LHCN-M2 (cell line): ENCODE measurements around the gene EPHB6. TPM values are rescaled to one million over a fixed set of nuclear protein-coding genes. Genes with fewer than 3 reads are reported as not detected.

Experiments used
- DNase-seq: peaks from one replicate; pipeline ENCODE4 v3.0.0-alpha.2; 2012; ENCODE audit warnings: low read depth
- total RNA-seq: library from RNA; depleted of rRNA; stranded (reverse); fragments of >200 nt; gene quantifications from 2 replicates; pipeline ENCODE4 v1.2.3, GENCODE V29; 2014

EPHB6 gene
- total RNA-seq, 1 experiment from 2014 or later: 0.69 TPM

DNA sequence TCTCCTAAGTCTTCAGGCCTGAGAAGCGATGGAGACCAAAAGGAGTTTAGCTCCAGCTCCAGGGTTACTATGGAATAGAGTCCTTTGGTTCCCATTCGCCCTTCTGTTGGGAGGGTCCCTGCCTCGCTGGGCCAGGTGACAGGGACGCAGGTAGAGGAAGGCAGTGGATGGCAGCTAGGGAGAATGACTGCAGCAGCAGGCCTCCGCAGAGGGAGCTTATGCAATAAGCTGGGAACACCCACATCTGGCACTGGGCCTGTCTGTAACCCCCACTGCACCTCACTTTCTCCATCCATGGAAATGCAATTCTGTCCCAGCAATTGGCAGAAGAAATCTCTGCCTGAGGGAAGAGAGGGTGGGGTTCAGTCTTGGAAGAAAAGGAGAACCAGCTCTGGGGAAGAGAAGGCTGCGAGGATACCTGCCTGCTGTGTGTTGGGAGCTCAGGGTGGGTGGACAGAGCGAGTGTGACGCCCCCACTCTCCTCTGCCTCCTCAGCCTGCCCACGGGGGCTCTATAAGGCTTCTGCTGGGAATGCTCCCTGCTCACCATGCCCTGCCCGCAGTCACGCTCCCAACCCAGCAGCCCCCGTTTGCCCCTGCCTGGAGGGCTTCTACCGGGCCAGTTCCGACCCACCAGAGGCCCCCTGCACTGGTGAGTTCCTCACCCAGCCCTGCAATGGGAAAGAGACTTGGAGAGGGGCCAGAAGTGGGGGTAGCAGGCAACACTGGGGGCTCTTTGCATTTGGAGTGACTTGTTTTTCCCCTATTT, 10.3 kb downstream of the EPHB6 start:
- DNase-seq: no peak

DNA sequence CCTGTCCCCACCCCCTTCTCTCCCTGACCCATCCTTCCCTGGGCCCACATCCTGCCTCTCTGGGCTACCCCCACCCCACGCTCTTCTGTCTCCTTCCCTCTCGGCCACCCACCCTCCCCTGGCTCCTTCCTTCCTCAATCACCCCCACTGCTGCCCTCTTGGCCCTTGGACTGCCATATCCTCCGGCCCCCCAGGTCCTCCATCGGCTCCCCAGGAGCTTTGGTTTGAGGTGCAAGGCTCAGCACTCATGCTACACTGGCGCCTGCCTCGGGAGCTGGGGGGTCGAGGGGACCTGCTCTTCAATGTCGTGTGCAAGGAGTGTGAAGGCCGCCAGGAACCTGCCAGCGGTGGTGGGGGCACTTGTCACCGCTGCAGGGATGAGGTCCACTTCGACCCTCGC, 10.9 kb downstream of the EPHB6 start:
- no peak for DNase-seq

DNA sequence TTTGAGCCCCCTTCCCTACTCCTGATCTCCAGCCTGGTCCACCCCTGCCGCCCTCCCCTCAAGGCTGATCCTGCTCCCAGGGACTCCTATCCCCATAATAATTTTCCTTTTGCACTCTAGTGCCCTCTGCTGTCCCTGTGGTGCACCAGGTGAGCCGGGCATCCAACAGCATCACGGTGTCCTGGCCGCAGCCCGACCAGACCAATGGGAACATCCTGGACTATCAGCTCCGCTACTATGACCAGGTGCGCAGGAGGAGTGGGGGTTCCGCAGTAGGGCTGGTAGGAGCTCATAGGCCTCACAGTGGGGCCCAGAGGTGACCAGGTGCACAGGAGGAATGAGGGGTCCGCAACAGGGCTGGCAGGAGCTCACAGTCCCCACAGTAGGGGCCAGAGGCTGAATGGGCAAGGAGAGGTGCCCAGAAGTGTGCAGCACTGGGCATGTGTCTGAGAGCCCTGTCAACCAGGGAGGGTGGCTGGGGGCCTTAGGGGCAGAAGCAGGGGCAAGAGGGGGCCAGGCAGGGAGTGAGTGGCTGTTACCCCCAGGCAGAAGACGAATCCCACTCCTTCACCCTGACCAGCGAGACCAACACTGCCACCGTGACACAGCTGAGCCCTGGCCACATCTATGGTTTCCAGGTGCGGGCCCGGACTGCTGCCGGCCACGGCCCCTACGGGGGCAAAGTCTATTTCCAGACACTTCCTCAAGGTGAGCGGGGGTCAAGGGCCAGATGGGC, 11.7 kb downstream of the EPHB6 start:
- peak; percentile 9 for DNase-seq

DNA sequence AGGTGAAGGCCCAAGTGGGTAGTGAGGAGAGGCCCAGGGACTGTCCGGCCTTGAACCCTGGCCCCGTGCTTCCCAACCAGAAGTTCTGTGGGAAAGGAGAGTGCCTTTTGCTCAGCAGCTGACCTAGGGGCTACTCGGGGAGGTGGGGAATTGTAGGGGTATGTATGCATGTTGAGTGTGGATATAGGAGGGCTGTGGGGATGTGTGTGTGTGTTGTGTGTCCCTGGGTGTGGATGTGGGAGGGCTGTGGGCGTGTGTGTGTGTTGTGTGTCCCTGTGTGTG, 12.2 kb downstream of the EPHB6 start:
- DNase-seq: no peak

DNA sequence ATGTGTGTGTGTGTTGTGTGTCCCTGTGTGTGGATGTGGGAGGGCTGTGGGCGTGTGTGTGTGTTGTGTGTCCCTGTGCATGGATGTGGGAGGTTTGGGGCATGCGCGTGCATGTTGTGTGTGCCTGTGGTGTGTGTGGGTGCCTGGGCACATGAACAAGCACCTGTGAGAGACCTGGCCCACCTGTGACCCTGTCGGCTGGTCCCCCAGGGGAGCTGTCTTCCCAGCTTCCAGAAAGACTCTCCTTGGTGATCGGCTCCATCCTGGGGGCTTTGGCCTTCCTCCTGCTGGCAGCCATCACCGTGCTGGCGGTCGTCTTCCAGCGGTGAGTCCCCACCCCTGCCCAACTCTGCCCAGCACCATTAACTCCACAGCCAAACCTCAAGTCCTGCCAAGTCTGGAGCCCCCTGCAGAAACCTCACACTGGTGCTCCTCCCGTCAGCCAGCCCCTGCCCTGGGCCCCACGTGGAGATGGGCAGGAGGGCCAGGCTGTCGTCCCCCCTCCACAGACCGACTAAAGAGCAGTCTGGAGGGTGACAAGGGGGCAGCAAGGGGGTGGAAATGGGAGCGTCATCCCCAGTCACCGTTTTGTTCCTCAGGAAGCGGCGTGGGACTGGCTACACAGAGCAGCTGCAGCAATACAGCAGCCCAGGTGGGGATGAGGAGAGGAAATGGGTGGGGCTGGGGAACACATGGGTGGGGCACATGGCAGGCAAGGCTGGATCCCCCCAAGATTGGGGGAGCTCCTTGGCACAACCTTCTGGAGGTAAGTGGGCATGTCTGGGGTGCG, 12.7 kb downstream of the EPHB6 start:
- DNase-seq: no peak

DNA sequence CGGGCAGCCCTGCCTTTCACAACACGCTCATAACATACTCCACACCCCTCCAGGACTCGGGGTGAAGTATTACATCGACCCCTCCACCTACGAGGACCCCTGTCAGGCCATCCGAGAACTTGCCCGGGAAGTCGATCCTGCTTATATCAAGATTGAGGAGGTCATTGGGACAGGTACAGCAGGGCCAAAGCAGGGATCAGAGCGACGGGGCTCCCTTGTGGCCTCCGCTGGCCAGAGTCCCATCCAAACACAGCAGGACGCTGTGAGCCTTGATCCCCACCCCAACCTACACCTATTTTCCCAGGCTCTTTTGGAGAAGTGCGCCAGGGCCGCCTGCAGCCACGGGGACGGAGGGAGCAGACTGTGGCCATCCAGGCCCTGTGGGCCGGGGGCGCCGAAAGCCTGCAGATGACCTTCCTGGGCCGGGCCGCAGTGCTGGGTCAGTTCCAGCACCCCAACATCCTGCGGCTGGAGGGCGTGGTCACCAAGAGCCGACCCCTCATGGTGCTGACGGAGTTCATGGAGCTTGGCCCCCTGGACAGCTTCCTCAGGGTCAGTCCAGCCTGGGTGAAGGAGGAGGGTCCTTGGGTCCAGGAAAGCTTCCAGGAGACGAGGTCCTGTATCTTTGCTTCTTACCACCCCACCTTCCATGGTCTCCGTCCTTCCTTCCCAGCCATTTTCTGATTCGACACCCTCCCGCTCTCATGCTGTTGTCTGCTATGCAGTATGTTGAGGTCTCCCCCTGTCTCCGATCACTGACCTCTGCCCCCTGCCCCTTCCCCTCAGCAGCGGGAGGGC, 13.5 kb downstream of the EPHB6 start:
- no peak for DNase-seq

DNA sequence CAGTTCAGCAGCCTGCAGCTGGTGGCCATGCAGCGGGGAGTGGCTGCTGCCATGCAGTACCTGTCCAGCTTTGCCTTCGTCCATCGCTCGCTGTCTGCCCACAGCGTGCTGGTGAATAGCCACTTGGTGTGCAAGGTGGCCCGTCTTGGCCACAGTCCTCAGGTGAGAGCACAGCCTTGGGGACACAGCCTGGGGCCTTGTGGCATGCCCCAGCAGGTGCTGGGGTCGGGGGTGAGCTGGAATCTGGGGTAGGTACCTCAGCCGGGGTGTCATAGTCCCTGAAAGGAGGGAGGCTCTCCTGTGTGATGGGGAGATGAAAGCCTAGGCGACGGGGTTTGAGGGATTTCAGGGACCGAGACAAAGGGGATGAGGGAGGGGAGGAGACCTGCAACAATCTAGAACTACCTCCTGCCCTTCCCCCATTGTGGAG, 14.1 kb downstream of the EPHB6 start:
- no peak for DNase-seq

DNA sequence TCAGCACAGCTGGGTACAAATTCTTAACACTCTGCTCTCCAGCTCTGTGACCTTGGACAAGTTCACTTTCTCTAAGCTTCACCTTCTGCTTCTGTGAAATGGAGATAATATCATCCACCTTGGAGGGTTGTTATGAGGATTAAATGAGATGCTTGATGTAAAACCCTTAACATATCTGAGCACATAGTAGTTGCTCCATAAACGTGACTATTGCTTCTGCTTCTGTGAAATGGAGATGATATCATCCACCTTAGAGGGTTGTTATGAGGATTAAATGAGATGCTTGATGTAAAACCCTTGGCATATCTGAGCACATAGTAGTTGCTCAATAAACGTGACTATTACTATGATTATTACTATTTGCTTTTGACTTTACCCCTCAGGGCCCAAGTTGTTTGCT, 14.6 kb downstream of the EPHB6 start:
- DNase-seq: no peak

DNA sequence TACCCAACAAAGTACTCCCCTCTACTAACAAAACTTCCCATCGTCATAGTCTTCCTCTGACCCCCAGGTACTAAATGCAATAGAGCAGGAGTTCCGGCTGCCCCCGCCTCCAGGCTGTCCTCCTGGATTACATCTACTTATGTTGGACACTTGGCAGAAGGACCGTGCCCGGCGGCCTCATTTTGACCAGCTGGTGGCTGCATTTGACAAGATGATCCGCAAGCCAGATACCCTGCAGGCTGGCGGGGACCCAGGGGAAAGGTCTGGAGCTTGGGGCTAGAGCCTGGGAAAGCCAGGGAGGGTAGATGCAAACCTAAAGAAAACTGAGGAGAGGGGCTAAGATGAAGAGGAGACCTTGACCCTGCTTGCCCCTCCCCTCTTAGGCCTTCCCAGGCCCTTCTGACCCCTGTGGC, 15.3 kb downstream of the EPHB6 start:
- no peak for DNase-seq

DNA sequence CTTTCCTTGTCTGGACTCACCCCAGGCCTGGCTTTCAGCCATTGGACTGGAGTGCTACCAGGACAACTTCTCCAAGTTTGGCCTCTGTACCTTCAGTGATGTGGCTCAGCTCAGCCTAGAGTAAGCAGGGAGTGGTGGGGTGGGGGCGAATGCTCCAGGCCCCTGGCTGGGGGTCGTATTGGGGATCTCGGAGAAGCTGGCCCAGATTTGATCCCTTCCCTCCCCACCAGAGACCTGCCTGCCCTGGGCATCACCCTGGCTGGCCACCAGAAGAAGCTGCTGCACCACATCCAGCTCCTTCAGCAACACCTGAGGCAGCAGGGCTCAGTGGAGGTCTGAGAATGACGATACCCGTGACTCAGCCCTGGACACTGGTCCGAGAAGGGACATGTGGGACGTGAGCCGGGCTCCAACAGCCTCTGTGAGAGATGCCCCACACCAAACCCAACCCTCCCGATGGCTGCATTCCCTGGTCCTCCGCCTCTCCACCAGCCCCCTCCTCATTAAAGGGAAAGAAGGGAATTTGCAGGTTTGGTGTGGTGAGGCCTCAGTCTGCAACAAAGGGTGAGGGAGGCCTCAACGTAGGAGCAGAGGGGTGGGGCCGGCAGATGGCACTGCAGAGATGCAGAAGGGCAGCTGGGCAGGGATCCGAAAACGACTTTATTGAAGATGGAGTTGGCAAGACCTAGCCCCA, 15.8 kb downstream of the EPHB6 start:
- DNase-seq: no peak

DNA sequence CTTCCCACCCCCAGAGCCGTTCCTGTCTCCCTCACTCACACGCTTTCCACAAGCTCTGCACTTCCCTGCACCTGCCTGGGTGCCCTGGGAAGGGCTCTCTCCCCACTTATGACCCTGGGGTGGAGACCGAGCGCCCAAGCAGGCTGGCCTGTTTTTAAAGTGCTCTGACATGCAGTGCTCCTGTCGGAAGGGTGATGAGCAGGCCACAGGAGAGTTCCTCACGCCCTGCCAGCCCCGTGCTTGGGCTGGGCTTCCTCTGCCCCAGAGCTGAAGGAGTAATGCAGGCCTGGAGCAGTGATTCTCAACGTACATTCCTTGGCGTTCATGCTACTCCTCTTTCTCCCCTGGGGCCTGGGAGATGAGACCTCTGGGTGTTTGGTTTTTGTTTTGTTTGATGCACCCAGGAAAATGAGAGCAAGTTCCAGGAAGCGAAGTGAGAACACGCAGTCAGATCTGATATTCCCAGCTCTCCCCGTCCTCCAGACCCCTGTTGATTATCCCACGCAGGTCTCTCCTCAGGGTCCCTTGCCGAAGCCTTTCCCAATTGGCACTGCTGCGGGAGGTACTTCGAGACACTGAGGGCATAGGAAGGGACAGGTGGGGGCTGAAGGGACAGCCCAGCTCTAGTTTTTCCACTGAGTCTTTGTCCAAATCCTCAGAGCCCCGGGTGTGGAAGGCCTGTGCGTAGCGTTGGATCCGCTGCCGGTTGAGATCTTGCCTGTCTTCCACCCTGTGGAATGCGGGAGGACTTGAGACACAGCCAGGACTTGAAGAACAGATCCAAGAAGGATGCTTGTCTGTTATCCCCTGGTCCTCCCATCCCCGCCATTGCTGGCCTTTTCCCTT, 16.6 kb downstream of the EPHB6 start:
- no peak for DNase-seq

DNA sequence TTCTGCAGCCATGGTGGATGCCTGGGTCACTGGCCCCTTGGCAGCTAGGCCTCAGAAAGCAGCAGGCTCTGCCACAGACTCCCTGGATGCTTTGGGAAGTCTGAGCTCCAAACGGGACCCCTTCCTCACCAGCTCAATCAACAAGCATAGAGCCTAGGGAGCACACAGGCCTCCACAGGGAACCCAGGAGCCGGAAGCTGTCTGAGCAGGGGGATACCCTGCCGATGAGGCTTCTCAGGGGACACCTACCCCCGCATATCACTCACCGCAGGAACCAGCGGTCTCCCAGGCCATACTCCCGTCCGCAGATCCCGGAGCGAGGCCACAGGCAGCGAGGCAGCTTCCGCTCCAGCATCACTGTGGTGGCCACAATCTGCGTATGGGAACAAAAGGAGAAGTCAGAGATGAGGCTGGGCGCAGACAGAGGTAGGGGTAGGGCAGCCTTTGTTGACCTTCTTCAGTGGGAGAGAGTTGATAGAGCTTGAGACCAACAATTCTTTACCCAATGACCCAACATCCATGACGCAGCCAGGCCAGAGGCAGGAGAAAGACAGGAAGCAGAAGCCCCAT, 17.3 kb downstream of the EPHB6 start:
- no peak for DNase-seq

DNA sequence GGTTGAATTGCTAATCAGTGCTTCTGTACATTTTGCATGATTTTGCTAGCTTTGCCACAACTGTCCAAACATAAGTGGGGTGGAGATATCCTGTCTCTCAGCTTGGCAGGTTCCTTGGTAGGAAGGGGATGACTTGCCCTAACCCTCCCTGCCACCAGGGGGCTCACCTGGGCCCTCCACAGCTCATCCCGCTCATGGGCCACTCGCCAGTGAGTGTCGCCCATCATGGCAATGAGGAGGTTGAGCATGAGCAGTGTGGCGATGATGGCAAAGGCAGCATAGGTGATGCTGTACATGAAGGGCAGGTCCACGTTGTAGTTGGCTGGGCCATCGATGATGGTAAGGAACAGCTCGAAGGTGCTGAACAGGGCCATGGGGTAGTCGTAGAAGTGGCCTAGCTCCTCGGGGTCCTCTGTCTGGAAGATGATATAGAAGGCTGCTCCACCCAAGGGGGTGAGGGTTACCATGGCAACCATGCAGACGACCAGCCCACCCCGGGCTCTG, 18.5 kb downstream of the EPHB6 start:
- DNase-seq: peak; percentile 19

DNA sequence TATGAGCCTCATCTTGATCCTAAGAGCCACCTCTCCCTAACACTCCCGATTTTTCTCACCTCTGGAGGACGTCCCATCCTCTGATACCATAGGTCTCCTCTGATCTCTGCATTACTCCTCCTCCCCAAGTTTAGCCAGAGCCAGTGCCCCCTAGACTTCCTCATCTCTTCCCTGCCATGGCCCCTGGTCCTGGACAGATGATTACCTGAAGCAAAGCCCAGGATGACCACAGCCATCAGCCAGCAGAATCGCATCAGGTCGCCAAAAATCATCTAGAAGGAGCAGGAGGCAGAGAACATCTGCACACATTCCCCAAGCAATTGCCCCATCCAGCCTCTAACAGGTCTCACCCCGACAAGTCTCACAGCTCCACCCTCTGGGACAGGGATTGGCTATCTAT, 19.0 kb downstream of the EPHB6 start:
- DNase-seq: no peak

DNA sequence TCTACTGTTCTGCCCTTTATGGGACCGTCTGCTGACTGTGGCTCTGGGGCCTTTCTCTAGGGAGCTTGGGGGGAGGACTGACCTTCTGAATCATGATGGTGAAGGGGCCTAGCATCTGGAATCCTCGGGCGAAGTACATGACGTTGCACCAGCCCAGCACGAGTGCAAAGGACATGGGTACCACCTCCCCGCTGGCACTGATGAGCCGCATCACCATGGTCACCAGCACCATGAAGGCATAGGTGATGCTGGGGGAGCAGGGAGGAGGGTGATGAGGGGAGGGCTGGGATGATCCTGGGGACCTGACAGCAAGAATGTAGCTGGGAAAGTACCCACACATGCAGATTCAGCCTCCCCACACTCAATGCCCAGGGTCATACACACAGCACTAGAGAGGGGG, 19.5 kb downstream of the EPHB6 start:
- no peak for DNase-seq

DNA sequence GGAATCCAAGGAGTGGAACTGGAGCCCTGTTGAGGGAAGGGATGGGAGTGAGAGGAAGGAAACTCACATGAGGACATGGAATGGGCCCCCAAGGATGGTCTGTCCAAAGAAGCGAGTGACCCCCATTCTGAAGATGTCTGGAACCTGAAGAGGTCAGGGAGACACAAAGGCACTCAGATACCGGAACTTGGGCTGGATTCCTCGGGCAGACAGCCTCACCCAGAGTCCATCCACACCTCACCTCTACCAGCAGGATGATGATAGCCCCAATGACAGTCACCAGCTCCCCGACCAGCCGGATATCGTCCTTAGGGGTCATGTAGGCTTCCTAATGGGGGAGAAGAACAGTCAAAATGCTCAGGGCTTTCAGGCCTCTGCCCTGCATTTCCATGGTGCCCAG, 20.0 kb downstream of the EPHB6 start:
- DNase-seq: no peak

DNA sequence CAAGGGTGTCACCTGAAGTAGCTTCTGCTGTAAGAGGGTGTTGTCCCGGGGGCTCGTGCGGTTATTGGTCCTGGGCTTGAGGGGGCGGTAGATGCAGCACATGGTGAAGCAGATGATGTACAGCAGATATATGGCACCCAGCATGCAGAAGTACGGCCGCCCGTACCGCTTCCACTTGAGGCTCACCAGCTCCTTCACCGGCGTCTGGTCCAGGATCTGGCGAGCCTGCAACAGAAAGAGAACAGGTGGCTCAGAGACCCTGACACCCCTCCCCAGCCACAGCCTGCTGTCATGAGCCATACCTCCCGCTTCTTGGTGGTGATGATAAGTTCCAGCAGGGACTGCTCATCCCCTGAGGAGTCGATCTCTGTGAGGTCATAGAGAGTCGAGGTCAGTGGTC, 20.6 kb downstream of the EPHB6 start:
- no peak for DNase-seq

DNA sequence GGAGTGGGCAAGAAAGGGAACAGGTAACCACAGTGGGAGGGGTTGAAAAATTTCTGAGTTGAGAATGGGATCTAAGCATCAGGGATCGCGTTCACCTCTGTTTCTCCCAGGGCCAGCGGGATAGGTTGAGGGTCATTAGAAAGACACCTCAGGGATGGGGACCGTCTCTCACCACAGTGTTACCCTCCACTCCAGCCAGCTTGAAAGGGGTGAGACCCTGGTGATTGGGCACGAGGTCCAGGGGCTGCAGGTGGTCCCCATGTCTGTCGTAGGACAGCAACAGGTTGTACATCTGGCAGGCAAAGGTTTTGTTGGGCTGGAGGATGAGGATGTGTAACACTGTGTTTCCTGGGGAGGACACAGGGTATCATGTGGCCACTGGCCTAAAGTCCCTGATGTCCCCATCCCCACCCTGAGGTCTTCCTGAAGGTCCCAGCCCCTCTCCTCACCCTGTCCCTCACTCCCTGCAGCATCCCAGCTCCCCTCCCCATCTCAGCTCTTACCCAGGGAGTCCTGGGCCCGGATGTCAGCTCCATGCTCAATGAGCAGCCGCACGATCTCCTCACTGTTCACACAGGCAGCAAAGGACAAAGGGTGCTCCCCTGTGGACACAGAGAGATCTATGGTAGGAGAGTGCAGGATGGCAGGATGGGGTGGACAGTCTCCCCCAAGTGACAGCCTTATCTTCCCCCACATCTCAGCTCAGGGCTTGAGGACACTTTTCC, 21.5 kb downstream of the EPHB6 start:
- no peak for DNase-seq
